Naive thymus-derived CD4-positive, alpha-beta T cell (primary cell): ENCODE measurements around the gene SNX2. TPM values are rescaled to one million over a fixed set of nuclear protein-coding genes. Genes with fewer than 3 reads are reported as not detected.

Experiments
- ATAC-seq: fragments of 150-1000 bp; cut with Tn5 transposase; 2 replicates; pipeline ENCODE4 v1.10.0; 2021; ENCODE audit warnings: mild to moderate bottlenecking, moderate library complexity
- CTCF ChIA-PET: fragments of 350-600 bp; sonication (Branson Sonifier 250); formaldehyde crosslinking; loops from one replicate; lab custom pipeline; 2021; ENCODE audit warnings: antibody characterized with exemption; lab: Charles Lee
- POLR2A ChIA-PET: fragments of 350-600 bp; sonication (Branson Sonifier 250); formaldehyde crosslinking; loops from one replicate; lab custom pipeline; 2021; ENCODE audit warnings: antibody characterized with exemption, inconsistent platforms; lab: Charles Lee
- DNase-seq, 9 donors: peaks; one replicate each; pipeline versions ENCODE4 v3.0.0 to v3.0.0-alpha.2; 2020 to 2022; ENCODE audit warnings: mixed read lengths in 1 of 9
- H3K27ac ChIP-seq: one replicate; pipeline ENCODE4 v1.7.0; 2013; ENCODE audit warnings: mild to moderate bottlenecking, low read depth, low read length, moderate library complexity
- H3K27me3 ChIP-seq, 2 donors: one replicate each; pipeline ENCODE4 v1.7.0; 2013; ENCODE audit warnings: low read length in 2 of 2, mild to moderate bottlenecking in 2 of 2, moderate library complexity in 2 of 2; ENCODE audit not compliant: control insufficient read depth in 2 of 2, insufficient read depth in 2 of 2
- H3K36me3 ChIP-seq, 3 experiments: 1 replicate in 2 of 3; 2 replicates in 1 of 3; pipeline ENCODE4 v1.7.0; 2013; ENCODE audit warnings: low read length in 3 of 3, mild to moderate bottlenecking in 3 of 3, moderate library complexity in 1 of 3; ENCODE audit not compliant: insufficient read depth in 3 of 3, control insufficient read depth in 2 of 3
- H3K4me1 ChIP-seq, 2 donors: one replicate each; pipeline ENCODE4 v1.7.0; 2013; ENCODE audit warnings: low read length in 2 of 2, mild to moderate bottlenecking in 2 of 2, moderate library complexity in 1 of 2; ENCODE audit not compliant: control insufficient read depth in 2 of 2, insufficient read depth in 2 of 2
- H3K4me3 ChIP-seq: 2 replicates; pipeline ENCODE4 v1.7.0; 2013; ENCODE audit warnings: mild to moderate bottlenecking, low read length
- H3K9me3 ChIP-seq, 3 experiments: 1 replicate in 2 of 3; 2 replicates in 1 of 3; pipeline ENCODE4 v1.7.0; 2013; ENCODE audit warnings: low read length in 3 of 3; ENCODE audit not compliant: control insufficient read depth in 2 of 3
- H3K27ac Mint-ChIP-seq, 9 donors: one replicate each; pipeline ENCODE4 v1.8.0; 2020 to 2022; ENCODE audit warnings: mixed read lengths in 9 of 9, mild to moderate bottlenecking in 8 of 9, moderate library complexity in 5 of 9, inconsistent platforms in 2 of 9
- H3K27me3 Mint-ChIP-seq, 5 donors: one replicate each; pipeline ENCODE4 v1.8.0; 2021 to 2022; ENCODE audit warnings: mixed read lengths in 5 of 5, mild to moderate bottlenecking in 1 of 5
- H3K36me3 Mint-ChIP-seq, 5 donors: one replicate each; pipeline ENCODE4 v1.8.0; 2020 to 2022; ENCODE audit warnings: mixed read lengths in 5 of 5, mild to moderate bottlenecking in 3 of 5, inconsistent platforms in 1 of 5
- H3K4me1 Mint-ChIP-seq, 7 donors: one replicate each; pipeline ENCODE4 v1.8.0; 2020 to 2022; ENCODE audit warnings: mixed read lengths in 7 of 7, mild to moderate bottlenecking in 3 of 7, inconsistent platforms in 1 of 7
- H3K4me3 Mint-ChIP-seq, 10 donors: one replicate each; pipeline ENCODE4 v1.8.0; 2020 to 2022; ENCODE audit warnings: mild to moderate bottlenecking in 10 of 10, mixed read lengths in 10 of 10, moderate library complexity in 6 of 10, inconsistent platforms in 2 of 10
- H3K9me3 Mint-ChIP-seq, 11 donors: one replicate each; pipeline ENCODE4 v1.8.0; 2020 to 2022; ENCODE audit warnings: mixed read lengths in 11 of 11, mild to moderate bottlenecking in 4 of 11, inconsistent platforms in 1 of 11, moderate library complexity in 1 of 11
- intact Hi-C, 2 donors: fragments of 100-400 bp; cut with micrococcal nuclease; formaldehyde crosslinking; loops; one replicate each; pipeline ENCODE4 v1.15.1; 2023
- polyA plus RNA-seq, 2 donors: library from polyadenylated mRNA; unstranded; fragments of 300-500 nt; fragmentation: Illumina TruSeq; gene quantifications; one replicate each; pipeline ENCODE4 v1.2.3, GENCODE V29; 2021
- total RNA-seq, 6 experiments: library from RNA in 5 of 6; stranded (reverse) in 5 of 6; gene quantifications; 1 replicate in 5 of 6; 2 replicates in 1 of 6; pipeline ENCODE4 v1.2.3 and lab custom pipeline; 2021 to 2026

The SNX2 gene
- total and polyA plus RNA-seq, 7 experiments from 2014 or later, result 35.7 to 98.6 (median 59.7) TPM

GRCh38 chr5:122842016-122842580, 67.2 kb downstream of the SNX2 start:
- no peaks in the 10 kb centered on the region for H3K27me3 ChIP-seq
- no peaks in the 10 kb centered on the region for H3K36me3 ChIP-seq
- Mint-ChIP-seq H3K36me3 (peaks cover 0 to 6% (median 4%) of the 10 kb centered on the region in 5 donors), H3K4me3 (no peak overlapping the region), H3K27me3 (peaks cover 3 to 43% (median 12%) of the 10 kb centered on the region in 5 donors), H3K9me3 (peaks cover 0 to 4% (median 0%) of the 10 kb centered on the region in 11 donors), H3K27ac (no peak overlapping the region), H3K4me1 (peaks cover 18 to 32% (median 24%) of the 10 kb centered on the region in 7 donors)
- no peak for ATAC-seq
- no peak overlapping the region for H3K27ac ChIP-seq
- H3K4me1 ChIP-seq, result peaks cover 10 to 11% of the 10 kb centered on the region in 2 donors
- POLR2A ChIA-PET, result no interaction called here
- H3K4me3 ChIP-seq, result no peak overlapping the region
- CTCF ChIA-PET, result no interaction called here
- intact Hi-C loops, result loop anchor here in 1 of 2 donors (10.0 kb wide), 1 partner anchor 583 kb away; the partner anchor contains the start of gene CEP120
- no peak for DNase-seq
- no peaks in the 10 kb centered on the region for H3K9me3 ChIP-seq

- intact Hi-C loops, result loop anchor here in 1 of 2 donors (2.0 to 10.0 kb wide), 2 partner anchors 70 to 580 kb away; partner anchors contain the start of genes CEP120 and SNX2
- H3K27me3 Mint-ChIP-seq, result peaks cover 3 to 39% (median 12%) of the 10 kb centered on the region in 5 donors
- H3K27ac Mint-ChIP-seq, result peak overlapping the region; percentile 38 to 90 (median 74)
- ATAC-seq, result no peak
- peak overlapping the region; percentile 83 to 93 (median 89) for H3K4me3 Mint-ChIP-seq
- DNase-seq, result peak in 1 of 9 donors; percentile 12
- no peaks in the 10 kb centered on the region for H3K36me3 ChIP-seq
- ChIA-PET POLR2A (interaction anchor here (0.8 to 1.9 kb wide), 3 partner anchors 37 to 579 kb away, joined by 3 to 10 read pairs (median 7); partner anchors contain the start of genes CEP120 and SNX2), CTCF (no interaction called here)
- peak overlapping the region; percentile 82 for H3K4me3 ChIP-seq
- H3K9me3 ChIP-seq, result no peaks in the 10 kb centered on the region
- peaks cover 0 to 4% (median 0%) of the 10 kb centered on the region in 11 donors for H3K9me3 Mint-ChIP-seq
- H3K27me3 ChIP-seq, result no peaks in the 10 kb centered on the region
- H3K27ac ChIP-seq, result peak overlapping the region; percentile 65
- peaks cover 19 to 36% (median 27%) of the 10 kb centered on the region in 7 donors for H3K4me1 Mint-ChIP-seq
- H3K36me3 Mint-ChIP-seq, result peaks cover 0 to 6% (median 4%) of the 10 kb centered on the region in 5 donors
- H3K4me1 ChIP-seq, result peaks cover 10 to 11% of the 10 kb centered on the region in 2 donors
These were observed 69.4 kb downstream of the SNX2 start for GRCh38 chr5:122844136-122844909.

- peaks cover 10 to 11% of the 10 kb centered on the region in 2 donors for H3K4me1 ChIP-seq
- no peaks in the 10 kb centered on the region for H3K36me3 ChIP-seq
- DNase-seq, result no peak
- no peaks in the 10 kb centered on the region for H3K27me3 ChIP-seq
- Mint-ChIP-seq H3K4me1 (peaks cover 19 to 39% (median 27%) of the 10 kb centered on the region in 7 donors), H3K27ac (peak overlapping the region; percentile 38 to 90 (median 74)), H3K4me3 (peak overlapping the region; percentile 83 to 93 (median 89)), H3K9me3 (peaks cover 0 to 4% (median 0%) of the 10 kb centered on the region in 11 donors), H3K27me3 (peaks cover 3 to 38% (median 12%) of the 10 kb centered on the region in 5 donors), H3K36me3 (peaks cover 0 to 6% (median 4%) of the 10 kb centered on the region in 5 donors)
- ChIA-PET POLR2A (interaction anchor here (1.0 to 1.9 kb wide), 2 partner anchors 70 to 579 kb away, joined by 7 to 10 read pairs; partner anchors contain the start of genes CEP120 and SNX2), CTCF (no interaction called here)
- H3K27ac ChIP-seq, result peak overlapping the region; percentile 65
- ATAC-seq, result peak; percentile 3
- H3K4me3 ChIP-seq, result peak overlapping the region; percentile 82
- intact Hi-C loops, result loop anchor here (1.0 to 10.0 kb wide), 5 partner anchors 70 to 667 kb away; partner anchors contain the start of genes CEP120 (in 2 of the 2), SNX2 (in 2 of the 2) and CSNK1G3 (in 1 of the 2)
- no peaks in the 10 kb centered on the region for H3K9me3 ChIP-seq
These were observed 70.0 kb downstream of the SNX2 start for GRCh38 chr5:122844910-122845228.

- Histone ChIP-seq H3K27ac (peak within 1 kb of the TSS; percentile 65), H3K4me3 (peak within 1 kb of the TSS; percentile 82), H3K9me3 (no peaks in the 10 kb centered on the region), H3K27me3 (no peaks in the 10 kb centered on the region), H3K36me3 (no peaks in the 10 kb centered on the region), H3K4me1 (peaks cover 10 to 11% of the 10 kb centered on the region in 2 donors)
- peaks cover 0 to 4% (median 3%) of the 10 kb centered on the region in 5 donors for H3K36me3 Mint-ChIP-seq
- H3K27me3 Mint-ChIP-seq, result peaks cover 3 to 35% (median 9%) of the 10 kb centered on the region in 5 donors
- peak; percentile 52 to 67 (median 63) for DNase-seq
- H3K4me3 Mint-ChIP-seq, result peak within 1 kb of the TSS; percentile 83 to 93 (median 89)
- ChIA-PET CTCF (interaction anchor here (0.7 kb wide), 1 partner anchor 80 kb away, joined by 3 read pairs; no protein-coding TSS in a partner anchor), POLR2A (interaction anchor here (0.6 to 1.9 kb wide), 3 partner anchors 71 to 578 kb away, joined by 4 to 10 read pairs (median 7); partner anchors contain the start of genes CEP120 and SNX2)
- H3K9me3 Mint-ChIP-seq, result peaks cover 0 to 2% (median 0%) of the 10 kb centered on the region in 11 donors
- H3K27ac Mint-ChIP-seq, result peak within 1 kb of the TSS; percentile 38 to 90 (median 78)
- peaks cover 19 to 40% (median 27%) of the 10 kb centered on the region in 7 donors for H3K4me1 Mint-ChIP-seq
- ATAC-seq, result peak; percentile 88
- intact Hi-C loops, result loop anchor here (1.0 to 10.0 kb wide), 5 partner anchors 70 to 667 kb away; partner anchors contain the start of genes CEP120 (in 2 of the 2), SNX2 (in 2 of the 2) and CSNK1G3 (in 1 of the 2)
These were observed 70.6 kb downstream of the SNX2 start, which contains the start of gene SNX24 for GRCh38 chr5:122845229-122846050. SNX24 (plus strand) TSS chr5:122845613; CDS start chr5:122845634, 21 bp downstream.

GRCh38 chr5:122846051-122846550, 71.2 kb downstream of the SNX2 start:
- Histone ChIP-seq H3K36me3 (no peaks in the 10 kb centered on the region), H3K27me3 (no peaks in the 10 kb centered on the region), H3K27ac (peak overlapping the region; percentile 65), H3K4me3 (peak overlapping the region; percentile 46), H3K4me1 (peaks cover 10 to 11% of the 10 kb centered on the region in 2 donors), H3K9me3 (no peaks in the 10 kb centered on the region)
- Mint-ChIP-seq H3K4me3 (peak overlapping the region; percentile 35 to 88 (median 82)), H3K27ac (peak overlapping the region in 8 of 9 donors; percentile 71 to 88 (median 77)), H3K4me1 (peaks cover 19 to 40% (median 27%) of the 10 kb centered on the region in 7 donors), H3K9me3 (no peaks in the 10 kb centered on the region), H3K36me3 (peaks cover 0 to 4% (median 0%) of the 10 kb centered on the region in 5 donors), H3K27me3 (peaks cover 0 to 33% (median 5%) of the 10 kb centered on the region in 5 donors)
- intact Hi-C loops, result loop anchor here (5.0 to 10.0 kb wide), 2 partner anchors 579 to 666 kb away; partner anchors contain the start of genes CEP120 (in 1 of the 2) and CSNK1G3 (in 1 of the 2)
- ChIA-PET CTCF (interaction anchor here (0.7 kb wide), 2 partner anchors 80 to 905 kb away, joined by 3 to 6 read pairs; no protein-coding TSS in a partner anchor), POLR2A (interaction anchor here (0.6 kb wide), 1 partner anchor 578 kb away, joined by 4 read pairs; the partner anchor contains the start of gene CEP120)
- DNase-seq, result peak in 1 of 9 donors; percentile 4
- no peak for ATAC-seq
